Stimulated activated CD4-positive, alpha-beta T cell treated with anti-CD3 and anti-CD28 coated beads, TNF-alpha, amount 100 ng/mL, for 24 hours (primary cell): Measurements from ENCODE around the gene NBEA.
"Not testable (repeated sequence)": the region's sequence is repeated elsewhere in the genome, so short reads cannot be mapped to it uniquely, and the experiment has no call there.

Experiments
- DNase-seq, 3 experiments: peaks; one replicate each; pipeline ENCODE4 v3.0.0-alpha.2; 2020; ENCODE audit warnings: low read depth in 3 of 3

Gene NBEA

DNA sequence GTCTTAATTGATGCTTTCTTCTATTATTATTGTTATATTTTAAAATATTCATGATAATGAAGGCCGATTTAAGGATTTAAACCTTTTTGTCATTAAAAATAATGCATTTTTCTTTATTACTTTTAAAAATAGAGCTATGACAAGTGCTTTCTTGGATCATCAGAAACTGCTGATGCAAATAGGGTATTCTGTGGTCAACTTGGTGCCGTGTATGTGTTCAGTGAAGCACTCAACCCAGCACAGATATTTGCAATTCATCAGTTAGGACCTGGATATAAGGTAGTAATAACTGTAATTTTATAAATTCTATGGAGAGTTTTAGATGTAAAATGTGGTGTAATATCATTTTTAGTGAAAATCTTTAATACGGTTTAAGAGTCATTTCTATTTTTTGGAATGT, 116.5 kb downstream of the NBEA start:
- not testable (repeated sequence) for DNase-seq

DNA sequence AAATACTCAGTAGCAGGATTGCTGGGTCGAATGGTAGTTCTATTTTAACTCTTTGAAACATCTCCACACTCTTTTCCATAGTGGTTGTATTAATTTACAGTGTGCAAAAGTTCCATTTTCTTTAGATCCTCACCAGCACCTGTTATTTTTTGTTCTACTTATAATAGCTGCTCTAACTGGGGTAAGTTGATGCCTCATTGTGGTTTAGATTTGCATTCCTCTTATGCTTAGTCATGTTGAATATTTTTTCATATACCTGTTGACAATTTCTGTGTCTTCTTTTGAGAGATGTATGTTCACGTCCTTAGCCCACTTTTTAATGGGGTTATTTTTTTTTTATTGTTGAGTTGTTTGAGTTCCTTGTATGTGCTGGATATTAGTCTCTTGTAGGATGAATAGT, 144.6 kb downstream of the NBEA start:
- no peak for DNase-seq

DNA sequence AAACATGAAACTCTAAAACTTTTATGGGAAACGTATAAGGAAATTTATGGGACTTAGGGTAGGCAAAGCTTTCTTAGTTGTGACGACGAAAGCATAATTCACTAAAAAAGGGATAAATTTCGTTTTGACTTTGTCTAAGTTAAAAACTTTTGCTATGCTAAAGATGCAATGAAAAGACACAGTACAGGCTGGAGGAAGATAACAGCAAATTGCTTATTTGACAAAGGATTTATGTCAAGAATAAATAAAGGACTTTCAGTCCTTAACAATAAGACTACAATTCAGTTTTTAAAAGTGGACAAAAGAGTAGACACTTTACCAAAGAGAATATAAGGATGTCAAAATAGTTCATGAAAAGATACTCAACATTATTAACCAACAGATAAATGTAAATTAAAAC, 150.2 kb downstream of the NBEA start:
- DNase-seq = no peak

DNA sequence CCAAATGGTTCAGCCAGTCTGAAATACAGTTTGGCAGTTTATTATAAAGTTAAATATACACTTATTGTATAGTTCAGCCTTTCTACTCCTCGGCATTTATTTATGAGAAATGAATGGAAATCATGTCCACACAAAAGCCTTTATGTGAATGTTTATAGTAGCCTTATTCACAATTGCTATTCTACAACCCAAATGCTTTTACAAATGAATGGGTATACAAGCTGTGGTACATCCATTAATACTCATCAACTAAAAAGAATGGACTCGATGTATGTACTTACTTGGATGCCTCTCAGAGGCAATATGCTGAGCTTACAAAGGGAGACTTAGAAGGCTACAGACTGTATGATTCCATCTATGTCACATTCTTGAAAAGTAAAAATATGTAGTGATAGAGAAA, 150.7 kb downstream of the NBEA start:
- no peak for DNase-seq

DNA sequence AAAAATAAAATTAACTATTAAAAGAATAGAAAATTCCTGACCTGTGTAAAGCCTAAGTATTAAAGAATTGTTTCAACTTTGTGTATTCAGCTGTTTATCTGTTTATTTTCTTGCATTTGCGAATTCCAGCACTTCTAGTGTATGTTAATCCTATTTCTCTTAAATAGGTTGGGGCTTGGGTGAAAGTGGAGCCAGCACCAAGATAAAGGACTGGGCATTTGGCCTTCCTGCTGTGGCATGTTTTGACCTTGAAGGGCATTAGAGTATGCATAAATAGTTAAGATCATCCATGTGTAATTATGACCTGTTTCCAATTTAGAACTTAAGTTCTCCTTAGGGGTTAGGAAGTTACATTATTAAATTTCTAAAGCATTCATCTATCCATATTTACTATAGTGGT, 151.3 kb downstream of the NBEA start:
- DNase-seq = no peak

DNA sequence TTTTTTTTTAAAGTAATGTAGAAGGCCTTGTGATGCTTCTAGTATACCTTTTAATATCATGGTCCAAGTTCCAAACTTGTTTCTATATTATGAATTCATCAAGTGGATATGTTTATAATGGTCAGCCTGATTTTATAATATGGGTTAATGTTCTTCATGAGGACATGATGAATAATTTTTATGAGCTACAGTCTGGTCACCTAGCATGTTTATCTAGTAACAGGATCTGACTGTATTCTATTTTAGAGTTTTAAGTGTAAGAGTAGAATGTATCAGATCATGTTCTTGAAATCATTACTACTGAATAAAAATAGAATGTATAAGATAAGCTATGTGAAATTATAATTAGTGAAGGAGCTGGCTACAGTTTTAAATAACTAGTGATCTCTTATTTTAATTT, 164.7 kb downstream of the NBEA start:
- not testable (repeated sequence) for DNase-seq

DNA sequence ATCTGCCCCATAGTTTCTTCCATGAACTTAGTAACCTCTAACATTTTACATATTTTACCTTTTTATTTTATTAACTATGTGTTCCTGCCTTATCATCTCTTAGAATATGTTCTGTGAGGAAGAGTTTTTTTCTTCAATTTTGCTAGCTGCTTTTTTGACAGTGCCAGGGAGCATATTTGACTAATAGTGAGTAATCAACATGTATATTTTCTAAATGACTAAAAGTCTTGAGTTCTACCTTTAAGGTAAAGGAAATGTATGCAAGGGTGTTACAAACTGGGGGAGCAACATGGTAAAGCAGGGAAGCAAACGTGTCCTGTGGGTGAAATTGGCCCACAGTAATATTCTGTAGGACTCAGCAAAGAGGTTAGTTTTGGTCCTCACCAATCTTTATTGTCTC, 165.5 kb downstream of the NBEA start:
- no peak for DNase-seq

DNA sequence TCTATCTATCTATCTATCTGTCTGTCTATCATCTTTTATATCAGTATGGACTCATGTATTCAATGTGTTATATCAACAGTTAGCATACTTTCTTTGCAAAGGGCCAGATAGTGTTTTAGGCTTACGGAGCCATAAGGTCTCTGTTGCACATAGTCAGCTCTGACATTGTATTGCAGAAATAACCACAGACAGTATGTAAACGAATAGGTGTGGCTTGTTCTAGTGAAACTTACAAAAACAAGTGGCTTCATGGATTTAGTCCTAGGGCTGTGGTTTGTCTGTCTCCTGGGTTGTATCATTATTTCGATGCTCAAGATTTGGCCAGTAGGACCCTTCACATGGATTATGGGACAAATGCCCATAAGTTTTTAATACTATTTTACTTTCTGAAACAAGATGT, 171.5 kb downstream of the NBEA start:
- not testable (repeated sequence) for DNase-seq

DNA sequence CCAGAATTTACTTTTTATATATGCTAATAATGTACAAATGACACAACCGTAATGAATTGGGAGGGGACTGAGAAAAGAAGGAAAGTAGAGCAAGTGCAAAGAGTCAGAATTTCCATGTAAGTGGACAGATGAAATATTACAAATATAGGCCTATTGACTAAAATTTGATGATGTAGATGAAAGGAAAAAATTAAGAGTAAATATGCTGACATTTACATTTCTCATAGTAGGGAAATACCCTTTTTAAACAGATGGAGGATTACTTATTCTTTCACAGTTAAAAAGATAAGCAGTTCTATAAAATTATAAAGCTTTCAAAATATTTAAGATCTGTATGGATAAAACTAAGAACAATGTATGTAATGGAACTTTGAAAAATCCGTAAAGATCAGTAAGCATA, 185.4 kb downstream of the NBEA start:
- DNase-seq = no peak

DNA sequence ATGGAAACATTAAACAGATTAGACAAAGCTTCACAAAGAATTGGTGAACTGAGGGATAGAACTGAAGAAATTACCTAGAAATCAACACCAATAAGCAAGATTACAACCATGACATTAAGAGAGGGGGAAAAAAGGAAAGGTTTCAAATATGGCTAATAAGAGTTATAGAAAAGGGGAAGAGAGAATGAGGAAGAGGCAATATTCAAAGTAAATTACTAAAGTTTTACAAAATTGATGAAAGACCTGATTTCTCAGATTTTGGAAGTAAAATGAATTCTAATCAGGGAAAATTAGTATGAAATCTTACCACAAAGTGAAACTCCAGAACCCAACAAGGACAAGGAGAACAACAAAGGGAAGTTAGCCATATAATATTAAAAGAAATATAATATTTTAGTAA, 187.4 kb downstream of the NBEA start:
- no peak for DNase-seq

DNA sequence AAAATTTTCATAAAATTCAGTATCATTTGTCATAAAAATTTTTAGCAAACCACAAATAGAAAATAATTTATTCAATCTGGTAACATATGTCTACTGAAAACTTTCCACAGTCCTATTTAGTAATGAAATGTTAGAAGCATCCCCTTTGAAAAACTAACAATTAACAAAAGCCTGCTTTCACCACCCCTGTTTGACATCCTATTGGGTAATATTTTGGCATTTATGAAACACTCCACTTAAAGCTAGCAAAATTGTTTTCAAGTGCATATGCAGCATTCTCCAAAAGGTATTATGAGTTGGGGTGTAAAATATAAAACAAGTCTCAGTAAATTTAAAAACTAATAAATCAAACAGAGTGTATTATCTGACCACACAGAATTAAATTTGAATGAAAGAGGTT, 189.4 kb downstream of the NBEA start:
- no peak for DNase-seq

DNA sequence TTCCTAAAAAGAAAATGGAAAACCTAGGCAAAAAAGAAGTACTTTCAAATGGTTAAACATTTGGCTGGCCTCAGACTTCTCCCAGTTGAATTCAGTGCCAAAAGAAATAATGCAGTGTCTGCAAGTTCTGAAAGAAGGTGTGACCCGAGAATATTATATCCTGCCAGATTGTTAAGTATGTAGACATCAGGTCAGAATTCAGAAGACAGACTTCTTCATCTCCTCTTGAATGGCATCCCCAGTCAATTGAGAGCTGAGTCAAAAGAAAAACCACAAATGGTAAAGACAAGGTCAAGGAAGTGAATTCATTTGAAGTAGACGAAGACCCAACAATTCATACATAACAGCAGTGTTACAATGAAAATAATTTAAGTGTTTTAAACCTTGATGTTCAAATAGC, 194.5 kb downstream of the NBEA start:
- no peak for DNase-seq

DNA sequence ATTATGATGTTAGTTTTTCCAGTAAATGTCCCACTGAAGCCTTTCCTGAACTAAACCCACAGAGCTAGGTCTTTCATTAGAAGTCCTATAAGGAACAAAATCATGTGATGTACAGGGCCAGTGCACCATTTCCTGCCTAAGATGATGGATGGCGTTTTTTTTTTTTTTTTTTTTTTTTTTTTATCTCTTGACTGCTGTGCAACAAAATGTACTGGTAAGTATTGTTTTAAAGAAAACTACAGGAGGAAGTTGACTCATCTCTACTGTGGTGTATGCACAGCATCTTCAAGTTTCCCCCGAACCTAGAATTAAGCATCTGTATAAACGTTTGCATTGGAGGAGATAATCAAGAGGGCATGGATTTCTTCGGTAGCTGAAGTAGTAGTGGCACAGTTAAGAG, 197.5 kb downstream of the NBEA start:
- DNase-seq = no peak

DNA sequence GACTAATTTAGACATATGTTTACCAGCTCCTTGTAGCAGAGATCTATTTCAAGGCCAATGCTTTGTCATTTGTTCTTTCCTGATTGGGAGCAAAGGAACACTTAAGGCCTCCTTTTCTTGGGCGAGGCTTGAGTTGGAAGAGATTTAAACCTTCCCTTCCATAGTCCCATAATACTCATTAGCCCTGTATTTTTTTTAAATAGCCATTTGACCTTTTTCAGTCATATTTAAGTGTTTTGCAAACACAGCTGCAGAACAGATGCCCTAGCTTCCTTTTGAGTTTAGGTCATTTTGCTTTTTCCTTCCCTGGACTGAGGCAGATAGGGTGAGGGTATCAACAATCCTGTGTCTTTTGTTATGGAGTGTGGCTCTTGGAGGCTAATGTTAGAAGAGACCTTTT, 198.3 kb downstream of the NBEA start:
- no peak for DNase-seq

DNA sequence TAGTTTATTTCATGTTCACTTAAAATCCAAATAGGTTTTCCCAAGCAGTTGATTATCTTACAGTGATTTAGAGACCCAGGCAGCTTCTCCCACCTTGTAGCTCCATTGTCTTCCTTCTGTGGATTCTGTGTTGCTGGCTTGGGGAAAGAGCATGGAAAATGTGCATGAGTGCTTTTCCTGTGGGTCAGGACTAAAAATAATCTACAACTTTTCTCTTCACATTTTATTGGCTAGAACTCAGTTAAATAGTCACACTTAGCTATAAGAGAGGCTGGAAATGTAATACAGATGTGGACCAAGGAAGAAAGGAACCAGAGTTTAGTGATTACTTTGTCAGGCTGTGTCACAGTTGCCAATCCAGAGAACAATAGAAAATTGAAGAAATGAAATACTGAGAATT, 198.8 kb downstream of the NBEA start:
- DNase-seq = no peak

DNA sequence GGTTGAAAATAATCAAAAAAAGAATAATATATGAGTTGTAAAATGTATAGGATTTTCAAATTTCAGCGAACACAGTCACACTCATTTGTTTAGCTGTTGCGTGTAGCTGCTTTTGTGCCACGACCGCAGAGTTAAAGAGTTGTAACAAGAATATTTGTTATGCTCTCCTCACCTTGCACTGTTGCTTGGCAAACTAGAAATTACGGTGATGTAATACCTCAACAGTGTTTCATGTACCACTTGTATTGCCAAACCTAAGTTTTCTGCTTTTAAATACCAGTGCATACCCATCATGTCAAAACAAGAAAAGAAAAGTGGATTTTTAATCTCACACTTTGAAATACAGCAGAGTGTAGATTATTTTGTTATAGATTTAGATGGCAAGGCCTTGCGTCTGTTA, 201.1 kb downstream of the NBEA start:
- no peak for DNase-seq

DNA sequence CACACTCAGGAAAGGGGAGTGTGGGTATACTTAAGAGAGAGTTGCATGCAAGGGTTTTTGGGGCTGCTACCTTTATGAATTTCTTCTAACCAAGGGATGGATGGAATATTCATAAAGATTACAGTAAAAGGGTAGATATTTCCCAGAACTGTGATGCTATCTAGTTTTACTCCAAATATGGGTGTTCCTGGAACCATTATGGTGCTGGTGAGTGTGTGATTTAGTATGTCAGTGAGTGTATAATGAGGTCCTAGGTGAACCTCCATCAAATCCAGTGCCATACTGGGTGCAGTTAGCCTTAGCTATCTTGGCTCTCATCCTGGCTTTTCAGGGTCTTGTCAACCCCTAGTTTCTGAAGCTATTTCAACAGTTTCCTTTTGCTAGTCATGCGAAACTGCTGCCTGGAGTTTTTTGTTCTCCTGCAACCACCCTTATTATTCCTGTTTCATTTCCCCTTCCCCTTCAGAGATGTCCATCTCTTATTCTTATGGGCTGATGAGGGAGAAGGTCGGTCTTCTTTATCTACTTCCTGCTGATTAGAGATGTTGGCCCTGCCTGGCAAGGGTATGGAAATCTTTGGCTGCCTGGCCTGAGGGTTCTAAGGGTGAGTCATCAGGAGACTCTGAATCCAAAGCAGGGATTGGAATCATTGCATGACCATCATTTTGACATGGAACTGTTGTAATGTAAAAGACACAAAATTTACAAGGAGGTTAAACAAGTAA, 202.3 kb downstream of the NBEA start:
- no peak for DNase-seq

DNA sequence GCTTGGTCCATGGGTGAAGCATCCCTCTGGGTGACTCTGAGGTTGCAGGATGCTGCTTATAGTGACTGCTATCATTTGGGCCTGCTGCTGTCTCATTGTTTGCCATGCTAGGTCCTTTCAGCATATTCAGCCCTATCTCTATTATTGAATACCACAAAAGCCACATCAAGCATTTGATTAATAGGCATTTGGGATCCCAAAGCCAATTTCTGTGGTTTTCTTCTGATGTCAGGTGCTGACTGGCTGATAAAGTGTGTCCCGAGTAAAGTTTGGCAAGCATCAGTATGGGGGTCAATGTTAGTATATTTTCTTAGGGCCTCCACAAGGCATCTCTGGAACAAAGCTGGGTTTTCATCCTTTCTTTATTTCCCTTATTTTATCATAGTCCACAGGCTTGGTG, 204.6 kb downstream of the NBEA start:
- DNase-seq = no peak

DNA sequence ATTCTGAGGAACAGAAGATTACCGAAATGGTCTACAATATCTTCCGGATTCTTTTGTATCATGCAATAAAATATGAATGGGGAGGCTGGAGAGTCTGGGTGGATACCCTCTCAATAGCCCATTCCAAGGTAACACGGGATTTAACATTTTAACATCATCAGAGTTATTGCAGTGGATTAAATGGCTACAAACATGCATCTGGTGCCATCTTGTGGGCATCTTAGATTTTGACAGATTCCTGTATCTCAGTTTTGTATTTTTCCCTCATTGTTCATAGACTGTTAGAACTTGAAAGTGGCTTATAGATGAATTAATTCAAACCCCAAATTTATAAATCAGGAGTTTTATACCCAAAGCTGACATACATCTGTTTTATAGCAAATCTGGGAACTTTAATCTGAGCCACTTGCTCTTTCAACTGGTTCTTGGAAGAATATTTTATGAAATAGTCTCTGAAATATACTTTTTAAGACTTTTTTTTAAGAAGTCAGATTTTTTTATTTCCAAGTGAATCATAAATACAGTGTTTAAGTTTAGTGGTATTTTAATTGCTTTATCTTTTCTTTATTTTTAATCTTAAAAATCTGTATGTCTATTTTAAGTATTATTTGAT, 215.2 kb downstream of the NBEA start:
- DNase-seq = no peak

DNA sequence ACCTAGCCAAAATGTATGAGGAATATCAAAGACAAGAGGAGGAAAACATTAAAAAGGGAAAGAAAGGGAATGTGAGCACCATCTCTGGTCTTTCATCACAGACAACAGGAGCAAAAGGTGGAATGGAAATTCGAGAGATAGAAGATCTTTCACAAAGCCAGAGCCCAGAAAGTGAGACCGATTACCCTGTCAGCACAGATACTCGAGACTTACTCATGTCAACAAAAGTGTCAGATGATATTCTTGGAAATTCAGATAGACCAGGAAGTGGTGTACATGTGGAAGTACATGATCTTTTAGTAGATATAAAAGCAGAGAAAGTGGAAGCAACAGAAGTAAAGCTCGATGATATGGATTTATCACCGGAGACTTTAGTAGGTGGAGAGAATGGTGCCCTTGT, 217.0 kb downstream of the NBEA start:
- DNase-seq = no peak

DNA sequence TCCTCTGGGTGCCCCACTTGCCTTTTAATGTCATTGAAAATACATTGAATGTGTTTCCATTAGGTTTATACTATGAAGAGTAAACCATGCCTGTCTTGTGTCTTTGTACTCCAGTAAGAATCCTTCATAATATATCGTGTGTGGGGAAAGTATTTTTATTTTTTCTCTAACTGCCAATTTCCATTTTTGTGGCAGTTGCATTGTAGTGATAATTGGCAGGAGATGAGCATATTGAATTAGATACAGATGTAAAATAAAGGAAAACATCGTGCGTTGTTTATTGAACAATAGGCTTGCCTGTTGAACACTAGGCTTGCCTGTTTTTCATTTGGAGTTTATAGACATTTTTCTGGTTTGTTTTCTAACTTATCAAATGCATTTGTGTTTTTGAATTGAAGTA, 218.8 kb downstream of the NBEA start:
- DNase-seq = no peak

DNA sequence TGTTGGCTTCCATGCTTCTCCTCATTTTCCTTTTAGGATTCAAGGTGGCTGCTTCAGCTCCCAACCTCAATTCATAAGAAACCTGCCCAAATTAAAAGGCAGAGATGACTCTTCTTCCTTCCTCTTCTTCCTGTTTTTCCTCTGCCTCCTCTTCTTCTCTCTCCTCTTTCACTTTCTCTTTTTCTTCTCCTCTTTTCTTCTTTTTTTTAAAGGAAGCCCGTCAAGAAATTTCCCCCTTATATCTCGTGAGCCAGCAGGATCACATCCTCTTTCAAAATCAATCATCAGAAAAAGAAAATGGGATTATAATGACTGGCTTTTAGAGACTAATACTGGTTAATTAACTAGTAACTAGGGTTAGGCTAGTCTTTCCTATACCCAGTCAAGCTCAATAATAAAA, 220.3 kb downstream of the NBEA start:
- DNase-seq = no peak

DNA sequence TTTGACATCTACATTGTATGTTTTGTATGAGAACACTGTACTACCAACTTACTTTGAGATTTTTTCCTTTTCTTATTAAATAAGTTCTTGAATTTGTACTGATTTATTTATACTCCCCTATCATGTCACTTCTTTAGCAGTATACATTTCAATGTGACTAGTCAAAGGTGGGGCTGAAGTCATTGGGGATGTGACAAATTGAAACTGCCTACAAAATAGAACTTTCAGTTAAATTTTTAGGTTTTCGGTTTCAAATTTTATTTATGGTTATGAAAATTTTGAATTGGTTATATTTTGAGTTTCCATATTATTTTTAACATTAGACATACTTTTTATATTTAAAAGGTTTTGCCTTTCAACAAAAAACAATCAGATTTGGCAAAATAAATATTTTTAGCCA, 221.6 kb downstream of the NBEA start:
- DNase-seq = no peak

DNA sequence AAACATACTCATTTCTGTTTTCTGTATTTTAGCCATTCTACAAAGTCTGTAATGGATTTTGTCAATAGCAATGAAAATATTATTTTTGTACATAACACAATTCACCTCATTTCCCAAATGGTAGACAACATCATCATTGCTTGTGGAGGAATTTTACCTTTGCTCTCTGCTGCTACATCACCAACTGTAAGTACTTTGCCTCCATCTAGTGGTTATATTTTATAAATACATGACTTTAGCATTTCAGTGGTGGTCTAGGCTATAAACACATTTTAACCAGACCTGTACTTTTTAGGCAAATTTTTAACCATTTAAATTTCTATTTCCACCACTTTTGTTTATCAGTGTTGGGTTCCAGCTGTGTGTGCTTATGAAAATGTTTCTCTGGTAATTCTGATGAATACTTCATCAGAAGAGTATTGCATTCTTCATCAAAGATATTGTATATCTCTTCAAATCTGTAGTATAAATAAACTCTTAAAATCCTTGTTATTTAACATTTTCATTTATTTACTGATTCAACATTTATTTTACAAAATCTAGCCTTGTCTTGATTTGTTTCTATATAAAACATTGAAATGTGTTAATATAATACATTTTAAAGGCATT, 222.4 kb downstream of the NBEA start:
- no peak for DNase-seq
